PC-3 (cell line): Measurements from ENCODE around the gene UNC119B. TPM values are rescaled to one million over a fixed set of nuclear protein-coding genes. Genes with fewer than 3 reads are reported as not detected.
A peak's percentile ranks its signal among the peaks of the same experiment; 100 is the strongest.

Experiments
- ATAC-seq: fragments of 200-7000 bp; cut with Tn5 transposase; 2 replicates; pipeline ENCODE4 v1.9.1; 2020; ENCODE audit warnings: mild to moderate bottlenecking, moderate library complexity
- Bru-seq: library from RNA; stranded (reverse); fragments of 400-500 nt; gene quantifications from one replicate; lab custom pipeline; 2021; lab: Mats Ljungman, UMichigan
- BruChase-seq, 2 experiments: library from RNA; stranded (reverse); fragments of 400-500 nt; gene quantifications; one replicate each; lab custom pipeline; 2021; lab: Mats Ljungman, UMichigan
- BruUV-seq: library from RNA; stranded (reverse); fragments of 400-500 nt; replicated peaks from 2 replicates; lab custom pipeline; 2021; lab: Mats Ljungman, UMichigan
- CTCF ChIA-PET: fragments of 300-600 bp; sonication (Branson Sonifier 250); formaldehyde crosslinking; loops from one replicate; lab custom pipeline; 2022; ENCODE audit warnings: antibody characterized with exemption; lab: Charles Lee
- POLR2A ChIA-PET: fragments of 300-600 bp; sonication (Branson Sonifier 250); formaldehyde crosslinking; loops from one replicate; lab custom pipeline; 2022; ENCODE audit warnings: antibody characterized with exemption; ENCODE audit not compliant: unreplicated experiment; lab: Charles Lee
- DNase-seq: peaks from one replicate; pipeline ENCODE4 v3.0.0-alpha.2; 2015
- H2AFZ ChIP-seq: fragments of 300-600 bp; sonication (generic); 2 replicates; pipeline ENCODE4 v1.6.0; 2016; ENCODE audit warnings: antibody characterized with exemption, low read length
- H3F3A ChIP-seq: fragments of 300-600 bp; sonication (generic); one replicate; pipeline ENCODE4 v1.6.0; 2017; ENCODE audit warnings: antibody characterized with exemption, low read length, control low read depth, mild to moderate bottlenecking; ENCODE audit not compliant: unreplicated experiment
- H3K27ac ChIP-seq: fragments of 300-600 bp; sonication (generic); 2 replicates; pipeline ENCODE4 v1.5.1; 2016; ENCODE audit warnings: mild to moderate bottlenecking, low read length
- H3K27me3 ChIP-seq: fragments of 300-600 bp; sonication (generic); 2 replicates; pipeline ENCODE4 v1.6.1; 2016; ENCODE audit warnings: low read length, mixed read lengths
- H3K36me3 ChIP-seq: fragments of 300-600 bp; sonication (generic); 2 replicates; pipeline ENCODE4 v1.6.1; 2016; ENCODE audit warnings: low read depth, mixed run types, low read length, mixed read lengths
- H3K4me1 ChIP-seq: fragments of 300-600 bp; sonication (generic); 2 replicates; pipeline ENCODE4 v1.5.1; 2016; ENCODE audit warnings: low read length; ENCODE audit not compliant: insufficient read depth
- H3K4me2 ChIP-seq: fragments of 300-600 bp; sonication (generic); 2 replicates; pipeline ENCODE4 v1.6.0; 2016; ENCODE audit warnings: low read length
- H3K4me3 ChIP-seq: fragments of 300-600 bp; sonication (generic); 2 replicates; pipeline ENCODE4 v1.5.1; 2016; ENCODE audit warnings: mild to moderate bottlenecking, low read length, mixed read lengths
- H3K79me2 ChIP-seq: fragments of 300-600 bp; sonication (generic); 2 replicates; pipeline ENCODE4 v1.6.1; 2017; ENCODE audit warnings: low read length, mixed read lengths
- H3K9ac ChIP-seq: fragments of 300-600 bp; sonication (generic); 2 replicates; pipeline ENCODE4 v1.6.0; 2016; ENCODE audit warnings: mild to moderate bottlenecking, low read length
- H3K9me2 ChIP-seq: fragments of 300-600 bp; sonication (generic); replicated peaks from 2 replicates; pipeline ENCODE4 v1.6.1; 2016; ENCODE audit warnings: mixed run types, low read length, mixed read lengths
- H3K9me3 ChIP-seq: fragments of 300-600 bp; sonication (generic); 2 replicates; pipeline ENCODE4 v1.6.1; 2016; ENCODE audit warnings: low read length, mixed read lengths
- H4K20me1 ChIP-seq: fragments of 300-600 bp; sonication (generic); 2 replicates; pipeline ENCODE4 v1.6.1; 2016; ENCODE audit warnings: low read length, mixed read lengths
- EZH2 ChIP-seq: fragments of 300-600 bp; sonication (generic); IDR thresholded peaks from one replicate; pipeline ENCODE4 v1.6.1; 2017; ENCODE audit warnings: antibody characterized with exemption, mild to moderate bottlenecking, low read length; ENCODE audit not compliant: unreplicated experiment
- EZH2phosphoT487 ChIP-seq: fragments of 300-600 bp; sonication (generic); IDR thresholded peaks from 2 replicates; pipeline ENCODE4 v1.6.1; 2018; ENCODE audit warnings: mild to moderate bottlenecking, antibody characterized with exemption, low read length, borderline replicate concordance
- intact Hi-C: fragments of 100-400 bp; cut with micrococcal nuclease; formaldehyde crosslinking; loops from 2 replicates; pipeline ENCODE4 v1.9.0; 2023
- long read RNA-seq: library from polyadenylated mRNA; unstranded; transcript quantifications from one replicate; pipeline ENCODE4 v2.0.0, GENCODE V29; 2021; ENCODE audit not compliant: unreplicated experiment
- total RNA-seq: library from RNA; depleted of rRNA; stranded (reverse); fragments of >200 nt; gene quantifications from 2 replicates; pipeline ENCODE4 v1.2.3, GENCODE V29; 2014; rRNA removed
- TF ChIP-seq, protein P1 (sequence below): fragments of 300-600 bp; sonication (generic); conservative IDR thresholded peaks from 2 replicates; pipeline ENCODE4 v1.5.1; 2017; ENCODE audit warnings: antibody characterized with exemption, low read depth, mild to moderate bottlenecking, low read length

Gene UNC119B
- 15.9 and 23.8 TPM in 2 replicates for total RNA-seq
- percentile 83 among the genes with signal in this experiment for Bru-seq, nascent RNA
- BruChase-seq, experiment 1, labeled RNA remaining after a 6-hour chase, result percentile 93 among the genes with signal in this experiment
- percentile 92 among the genes with signal in this experiment for BruChase-seq, experiment 2, labeled RNA remaining after a 2-hour chase
- long read RNA-seq, full-length matches to known transcripts, result 11 of 12 reads
- long read RNA-seq, partial matches to known transcripts, result 0 of 12 reads
- long read RNA-seq, other reads (novel, unspliced or antisense), result 1 of 12 reads

DNA sequence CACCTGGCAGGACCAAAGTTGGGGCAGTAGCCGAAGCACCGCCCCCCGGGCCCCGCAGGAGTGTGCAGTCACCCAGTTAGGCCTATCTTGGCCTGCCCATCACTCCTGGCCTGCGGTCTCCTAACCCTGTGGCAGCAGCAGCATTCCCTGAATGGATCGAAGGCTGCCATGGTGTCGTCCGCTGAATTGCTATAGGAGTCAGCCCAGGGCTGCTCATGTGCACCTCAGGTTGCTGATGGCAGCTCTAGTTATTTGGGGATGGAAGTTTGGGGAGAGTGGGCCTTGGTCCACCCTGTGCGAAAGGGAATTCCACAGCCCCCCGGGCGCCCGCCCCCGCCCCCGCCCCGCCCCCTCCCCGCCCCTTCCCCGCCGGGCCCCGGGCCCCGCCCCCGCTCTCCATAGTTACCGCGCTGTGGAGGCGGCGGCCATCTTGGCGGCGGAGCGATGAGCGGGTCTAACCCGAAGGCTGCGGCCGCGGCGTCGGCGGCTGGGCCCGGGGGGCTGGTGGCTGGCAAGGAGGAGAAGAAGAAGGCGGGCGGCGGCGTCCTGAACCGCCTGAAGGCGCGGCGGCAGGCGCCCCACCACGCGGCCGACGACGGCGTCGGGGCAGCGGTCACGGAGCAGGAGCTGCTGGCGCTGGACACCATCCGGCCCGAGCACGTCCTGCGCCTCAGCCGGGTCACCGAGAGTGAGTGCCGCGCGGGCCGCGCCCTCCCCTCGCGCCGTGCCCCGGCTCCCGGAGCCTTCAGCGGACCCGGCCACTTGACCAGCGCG, at the start of gene UNC119B:
Gene UNC119B (plus strand): TSS at position 428 of the 774 bp plus-strand sequence. CDS start 17 bp downstream, at position 445.
- POLR2A ChIA-PET, result interaction anchor here (0.7 kb wide), 1 partner anchor 129 kb away, joined by 10 read pairs; the partner anchor contains the start of gene POP5
- Histone ChIP-seq H4K20me1 (no peaks in the 10 kb centered on the region), H3K4me2 (peak within 1 kb of the TSS; percentile 96), H3K9me2 (no peaks in the 10 kb centered on the region), H3K79me2 (peaks cover 25% of the 10 kb centered on the region), H3K9me3 (no peaks in the 10 kb centered on the region), H3K36me3 (peaks cover 12% of the 10 kb centered on the region; the same call in 1 of the 2 replicates), H3K4me3 (peak within 1 kb of the TSS; percentile 83), H3F3A (peaks cover 6% of the 10 kb centered on the region), H3K27me3 (no peaks in the 10 kb centered on the region), H3K4me1 (peaks cover 25% of the 10 kb centered on the region), H3K27ac (0 out of 2 replicates have a peak within 1 kb of the TSS, but pooled peaks have one; percentile 9), H2AFZ (peak within 1 kb of the TSS; percentile 77), H3K9ac (peak within 1 kb of the TSS; percentile 92)
- intact Hi-C loops, result loop anchor here (1.0 to 5.0 kb wide), 4 partner anchors 21 to 262 kb away; partner anchors contain the start of gene SPPL3
- DNase-seq (peak; percentile 56), ATAC-seq (peak; percentile 68)
- CTCF ChIA-PET, result no interaction called here
- no TSS peak for BruUV-seq
- TF ChIP-seq, protein P1, sequence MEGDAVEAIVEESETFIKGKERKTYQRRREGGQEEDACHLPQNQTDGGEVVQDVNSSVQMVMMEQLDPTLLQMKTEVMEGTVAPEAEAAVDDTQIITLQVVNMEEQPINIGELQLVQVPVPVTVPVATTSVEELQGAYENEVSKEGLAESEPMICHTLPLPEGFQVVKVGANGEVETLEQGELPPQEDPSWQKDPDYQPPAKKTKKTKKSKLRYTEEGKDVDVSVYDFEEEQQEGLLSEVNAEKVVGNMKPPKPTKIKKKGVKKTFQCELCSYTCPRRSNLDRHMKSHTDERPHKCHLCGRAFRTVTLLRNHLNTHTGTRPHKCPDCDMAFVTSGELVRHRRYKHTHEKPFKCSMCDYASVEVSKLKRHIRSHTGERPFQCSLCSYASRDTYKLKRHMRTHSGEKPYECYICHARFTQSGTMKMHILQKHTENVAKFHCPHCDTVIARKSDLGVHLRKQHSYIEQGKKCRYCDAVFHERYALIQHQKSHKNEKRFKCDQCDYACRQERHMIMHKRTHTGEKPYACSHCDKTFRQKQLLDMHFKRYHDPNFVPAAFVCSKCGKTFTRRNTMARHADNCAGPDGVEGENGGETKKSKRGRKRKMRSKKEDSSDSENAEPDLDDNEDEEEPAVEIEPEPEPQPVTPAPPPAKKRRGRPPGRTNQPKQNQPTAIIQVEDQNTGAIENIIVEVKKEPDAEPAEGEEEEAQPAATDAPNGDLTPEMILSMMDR, result no peak
- TF ChIP-seq EZH2phosphoT487 (no peak), EZH2 (no peak)

GRCh38 chr12:120661432-120661831, 48.8 kb upstream of the UNC119B start:
- H3K4me1 ChIP-seq, result no peaks in the 10 kb centered on the region
- TF ChIP-seq EZH2phosphoT487, result no peak
- no peak overlapping the region for H3K4me3 ChIP-seq
- DNase-seq (no peak), ATAC-seq (no peak)
- H3K9me3 ChIP-seq, result no peaks in the 10 kb centered on the region
- no peaks in the 10 kb centered on the region for H4K20me1 ChIP-seq
- no peaks in the 10 kb centered on the region for H3K79me2 ChIP-seq
- H3K9me2 ChIP-seq, result no peaks in the 10 kb centered on the region
- H3F3A ChIP-seq, result no peaks in the 10 kb centered on the region
- H2AFZ ChIP-seq, result no peak overlapping the region
- intact Hi-C loops, result no loop called here
- no peak overlapping the region for H3K9ac ChIP-seq
- CTCF ChIA-PET, result no interaction called here
- POLR2A ChIA-PET, result no interaction called here
- H3K27me3 ChIP-seq, result peaks cover 14% of the 10 kb centered on the region; the same call in 1 of the 2 replicates
- no peaks in the 10 kb centered on the region for H3K36me3 ChIP-seq
- no peak overlapping the region for H3K27ac ChIP-seq
- no TSS peak for BruUV-seq
- H3K4me2 ChIP-seq, result no peak overlapping the region

- Histone ChIP-seq H3K36me3 (no peaks in the 10 kb centered on the region), H3K27me3 (peaks cover 14% of the 10 kb centered on the region; the same call in 1 of the 2 replicates), H3K9me2 (no peaks in the 10 kb centered on the region), H3K27ac (no peak overlapping the region), H3K4me1 (no peaks in the 10 kb centered on the region), H3K4me2 (no peak overlapping the region), H3K9ac (no peak overlapping the region), H2AFZ (no peak overlapping the region), H3F3A (no peaks in the 10 kb centered on the region), H3K79me2 (no peaks in the 10 kb centered on the region), H3K9me3 (no peaks in the 10 kb centered on the region), H3K4me3 (no peak overlapping the region), H4K20me1 (no peaks in the 10 kb centered on the region)
- ChIA-PET CTCF (no interaction called here), POLR2A (no interaction called here)
- TF ChIP-seq EZH2, result no peak
- no peak for TF ChIP-seq EZH2phosphoT487
- TF ChIP-seq, protein P1, result no peak
- ATAC-seq, result no peak
- no peak for DNase-seq
- intact Hi-C loops, result no loop called here
- BruUV-seq, result no TSS peak
Observed at GRCh38 chr12:120662879-120663278, 47.4 kb upstream of the UNC119B start.
